ENCODE measurements around the gene ZAP70.
A peak's percentile ranks its signal among the peaks of the same experiment; 100 is the strongest.

ZAP70 gene

DNA sequence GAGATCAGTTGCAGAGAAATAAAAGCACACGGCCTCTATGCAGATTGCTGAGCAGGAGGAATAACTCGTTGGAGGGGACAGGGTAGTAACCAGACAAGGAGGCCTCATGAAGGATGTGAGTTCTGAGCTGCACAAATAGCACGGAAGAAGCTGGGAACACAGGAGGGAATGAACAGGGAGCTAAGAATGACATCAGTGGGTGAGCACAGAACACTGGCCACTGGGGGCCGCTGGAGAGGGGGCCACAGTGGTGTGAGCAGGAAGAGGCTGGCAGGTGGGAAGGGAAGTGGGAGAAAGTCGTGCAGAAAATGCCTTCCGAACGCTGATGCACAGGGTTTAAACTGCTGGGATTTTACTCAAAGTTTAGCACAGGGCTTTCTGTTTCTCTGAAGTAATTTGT lies 61.0 kb downstream of the ZAP70 start:
- Histone ChIP-seq H3K36me3 (peaks cover 59 to 96% (median 75%) of the 10 kb centered on the region in 11 experiments), H3K27me3 (no peaks in the 10 kb centered on the region)

DNA sequence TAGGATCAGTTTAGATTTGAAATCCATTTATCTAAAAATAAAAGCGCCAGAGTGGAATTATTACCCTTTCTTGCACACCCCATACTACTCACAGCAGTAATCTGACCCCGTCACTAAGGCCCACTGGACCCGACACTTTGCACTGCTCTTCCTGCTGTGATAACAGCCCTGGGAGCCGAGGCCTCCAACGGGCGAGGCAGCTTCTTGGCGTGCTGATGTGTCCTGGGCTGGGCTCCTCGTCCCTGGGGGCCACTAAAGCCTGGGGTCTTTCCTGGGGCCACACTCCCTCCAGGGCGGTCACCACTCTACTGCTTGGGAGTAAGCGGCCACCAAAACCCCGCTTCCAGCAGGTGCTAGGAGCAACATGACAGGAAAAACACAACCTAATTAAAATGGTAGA lies 61.7 kb downstream of the ZAP70 start:
- Histone ChIP-seq H3K4me2 (no peak overlapping the region), H3K4me1 (peaks cover 0 to 21% (median 0%) of the 10 kb centered on the region in 10 experiments; a peak in 4 of 20 replicates), H3K27me3 (no peaks in the 10 kb centered on the region), H3K4me3 (no peak overlapping the region), H4K20me1 (0 out of 22 replicates have a peak, but pooled peaks cover 0 to 2% (median 0%) of the 10 kb centered on the region in 11 experiments), H3K9ac (no peak overlapping the region), H3K9me3 (replicated peaks in 1 of 11) (0 out of 22 replicates have a peak, but pooled peaks cover 0 to 3% (median 0%) of the 10 kb centered on the region in 11 experiments), H3K27ac (no peak overlapping the region), H3K36me3 (peaks cover 63 to 96% (median 82%) of the 10 kb centered on the region in 11 experiments)
- no peak for TF ChIP-seq Cebpa-rat (IDR thresholded peaks at IDR 0.05)

More for the DNA sequence above, 61.0 kb downstream of the ZAP70 start:
- Histone ChIP-seq H3K4me2 (no peak overlapping the region), H3K27ac (no peak overlapping the region), H4K20me1 (0 out of 22 replicates have a peak, but pooled peaks cover 0 to 2% (median 0%) of the 10 kb centered on the region in 11 experiments), H3K9me3 (replicated peaks in 1 of 11) (0 out of 22 replicates have a peak, but pooled peaks cover 0 to 3% (median 0%) of the 10 kb centered on the region in 11 experiments), H3K4me3 (no peak overlapping the region), H3K9ac (no peak overlapping the region), H3K4me1 (peaks cover 0 to 24% (median 2%) of the 10 kb centered on the region in 10 experiments; a peak in 10 of 20 replicates)
- TF ChIP-seq Cebpa-rat (IDR thresholded peaks at IDR 0.05), result no peak

DNA sequence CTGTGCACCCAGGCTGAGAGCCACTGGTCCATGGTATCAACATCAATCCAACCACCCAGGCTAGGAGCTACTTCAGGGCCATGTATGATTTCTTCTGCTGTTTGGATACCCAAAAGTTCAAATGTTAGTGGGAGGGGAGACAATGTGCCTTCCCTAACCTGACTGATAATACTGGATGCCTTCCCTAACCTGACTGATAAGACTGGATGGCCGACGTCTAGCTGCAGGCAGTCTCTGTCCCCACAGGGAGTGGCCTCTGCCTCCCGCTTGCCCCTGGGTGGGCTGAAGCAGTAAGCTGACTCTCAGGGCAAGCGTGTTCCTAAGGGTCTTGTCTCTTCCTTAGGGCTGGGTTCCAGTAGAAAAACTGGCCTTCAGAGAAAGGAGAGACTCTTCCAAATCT lies 65.8 kb downstream of the ZAP70 start:
- no peak for TF ChIP-seq Cebpa-rat (IDR thresholded peaks at IDR 0.05)
- Histone ChIP-seq H3K4me3 (no peak overlapping the region), H3K9ac (no peak overlapping the region), H3K4me2 (0 out of 22 replicates have a peak overlapping the region, but pooled peaks of 1 of the 11 experiments have one; percentile 2), H3K27me3 (no peaks in the 10 kb centered on the region), H3K4me1 (peaks cover 0 to 13% (median 0%) of the 10 kb centered on the region in 10 experiments; a peak in 2 of 20 replicates), H3K27ac (no peak overlapping the region), H3K36me3 (peaks cover 49 to 82% (median 67%) of the 10 kb centered on the region in 11 experiments), H3K9me3 (replicated peaks in 1 of 11) (peaks cover 0 to 4% (median 0%) of the 10 kb centered on the region in 11 experiments; a peak in 2 of 22 replicates), H4K20me1 (peaks cover 0 to 5% (median 0%) of the 10 kb centered on the region in 11 experiments; a peak in 1 of 22 replicates)

DNA sequence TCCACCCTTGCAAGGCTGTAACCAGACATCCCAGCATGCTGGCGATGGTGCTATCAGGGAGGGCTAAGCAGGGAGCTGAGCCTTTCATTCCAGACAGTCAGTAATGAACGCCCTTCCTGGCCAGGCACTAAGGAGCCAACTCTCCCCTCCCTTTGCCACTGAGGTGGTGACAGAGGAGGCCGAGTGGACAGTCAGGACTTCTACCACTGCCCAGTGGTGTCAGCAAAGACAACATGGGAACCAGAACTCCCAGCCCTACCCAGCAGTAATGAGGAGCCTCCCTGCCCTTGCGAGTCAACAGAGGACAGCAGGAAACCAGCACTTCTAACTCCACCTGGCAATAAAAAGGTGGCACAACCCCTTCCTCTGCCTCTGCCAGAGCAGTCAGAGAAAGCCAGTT lies 68.6 kb downstream of the ZAP70 start:
- peaks cover 0 to 5% (median 0%) of the 10 kb centered on the region in 11 experiments; a peak in 1 of 22 replicates for H4K20me1 ChIP-seq
- H3K9me3 ChIP-seq (replicated peaks in 1 of 11), result peaks cover 0 to 4% (median 0%) of the 10 kb centered on the region in 11 experiments; a peak in 2 of 22 replicates
- no peaks in the 10 kb centered on the region for H3K27me3 ChIP-seq
- no peak for TF ChIP-seq Cebpa-rat (IDR thresholded peaks at IDR 0.05)
- peaks cover 0 to 8% (median 0%) of the 10 kb centered on the region in 10 experiments; a peak in 1 of 20 replicates for H3K4me1 ChIP-seq
- H3K36me3 ChIP-seq, result peaks cover 24 to 69% (median 52%) of the 10 kb centered on the region in 11 experiments
- no peak overlapping the region for H3K27ac ChIP-seq
- no peak overlapping the region for H3K9ac ChIP-seq
- H3K4me2 ChIP-seq, result no peak overlapping the region
- no peak overlapping the region for H3K4me3 ChIP-seq

DNA sequence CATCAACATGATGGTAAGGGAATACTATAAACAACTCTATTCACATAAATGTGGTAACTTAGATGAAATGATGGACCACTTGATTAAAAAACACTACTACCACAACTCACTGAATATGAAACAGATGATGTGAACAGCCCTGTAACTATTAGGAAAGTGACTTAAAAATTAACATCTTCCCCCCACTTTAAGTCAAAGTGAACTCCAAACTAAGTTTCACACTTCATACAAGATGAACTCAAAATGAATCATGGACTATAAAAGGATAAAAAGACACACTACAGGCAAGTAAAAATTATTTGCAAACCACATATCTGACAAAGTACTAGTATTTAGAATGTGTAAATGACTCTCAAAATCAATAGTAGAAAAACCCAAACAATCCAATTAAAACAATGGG lies 71.6 kb downstream of the ZAP70 start:
- no peaks in the 10 kb centered on the region for H3K27me3 ChIP-seq
- H3K9ac ChIP-seq, result no peak overlapping the region
- H3K27ac ChIP-seq, result no peak overlapping the region
- H3K36me3 ChIP-seq, result peaks cover 13 to 75% (median 55%) of the 10 kb centered on the region in 11 experiments
- H4K20me1 ChIP-seq, result peaks cover 0 to 5% (median 0%) of the 10 kb centered on the region in 11 experiments; a peak in 1 of 22 replicates
- H3K4me2 ChIP-seq, result no peak overlapping the region
- TF ChIP-seq Cebpa-rat (IDR thresholded peaks at IDR 0.05), result no peak
- H3K4me1 ChIP-seq, result peaks cover 0 to 21% (median 10%) of the 10 kb centered on the region in 10 experiments; a peak in 13 of 20 replicates
- no peak overlapping the region for H3K4me3 ChIP-seq
- H3K9me3 ChIP-seq (replicated peaks in 1 of 11), result peaks cover 0 to 4% (median 0%) of the 10 kb centered on the region in 11 experiments; a peak in 2 of 22 replicates

DNA sequence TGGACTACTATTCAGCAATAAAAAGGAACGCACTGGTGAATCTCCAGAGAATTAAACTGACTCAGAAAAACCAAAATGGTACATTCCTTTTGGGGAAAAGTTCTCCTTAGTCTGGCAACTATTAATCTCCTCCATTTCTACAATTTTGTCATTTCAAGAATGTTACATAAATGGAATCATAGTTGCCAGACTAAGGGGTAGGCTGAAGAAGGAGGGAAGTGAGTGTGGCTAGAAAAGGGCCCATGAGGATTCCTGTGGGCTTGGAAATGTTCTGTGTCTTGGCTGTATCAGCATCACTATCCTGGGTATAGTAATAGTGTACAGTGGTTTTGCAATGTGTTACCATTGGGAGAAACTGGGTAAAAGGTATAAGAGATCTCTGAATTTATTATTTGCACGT lies 72.4 kb downstream of the ZAP70 start:
- Histone ChIP-seq H4K20me1 (peaks cover 0 to 5% (median 0%) of the 10 kb centered on the region in 11 experiments; a peak in 1 of 22 replicates), H3K4me1 (peaks cover 0 to 24% (median 13%) of the 10 kb centered on the region in 10 experiments; a peak in 13 of 20 replicates), H3K27me3 (no peaks in the 10 kb centered on the region), H3K4me2 (no peak overlapping the region), H3K4me3 (no peak overlapping the region), H3K36me3 (peaks cover 15 to 75% (median 55%) of the 10 kb centered on the region in 11 experiments), H3K9ac (no peak overlapping the region), H3K27ac (no peak overlapping the region), H3K9me3 (replicated peaks in 1 of 11) (peaks cover 0 to 6% (median under 1%) of the 10 kb centered on the region in 11 experiments; a peak in 6 of 22 replicates)
- TF ChIP-seq Cebpa-rat (IDR thresholded peaks at IDR 0.05), result no peak

DNA sequence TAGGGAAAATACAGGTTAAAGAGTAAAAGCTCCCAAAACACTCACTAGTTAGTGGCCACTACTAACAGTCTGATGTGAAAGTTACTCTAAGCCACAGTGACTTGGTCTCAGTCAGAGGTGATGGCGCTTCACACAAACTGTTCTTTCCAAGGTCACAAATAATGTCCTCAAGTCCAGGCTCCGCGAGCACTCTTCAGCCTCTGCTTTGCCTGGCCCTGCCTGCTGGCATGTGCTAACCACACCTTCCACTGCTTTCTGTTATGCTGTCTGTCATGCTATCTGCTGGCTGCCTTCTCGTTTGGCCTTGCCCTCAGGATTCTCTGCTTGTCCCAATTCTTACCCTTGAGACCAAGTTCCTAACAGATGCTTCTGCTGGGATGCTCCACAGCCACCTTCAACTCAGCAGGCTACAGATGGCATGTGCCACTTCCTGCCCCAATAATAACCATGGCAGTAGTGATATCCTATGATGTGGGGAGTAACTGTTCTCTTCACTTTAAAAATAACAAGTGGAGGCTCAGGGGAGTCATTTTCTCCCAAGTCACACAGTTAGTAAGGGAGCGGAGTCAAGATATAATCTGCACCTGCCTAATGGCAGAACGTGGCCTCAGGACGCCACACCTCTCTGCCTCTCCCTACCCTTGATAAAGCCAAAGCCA lies 75.7 kb downstream of the ZAP70 start:
- Histone ChIP-seq H3K9me3 (replicated peaks in 1 of 11) (peaks cover 3 to 22% (median 17%) of the 10 kb centered on the region in 11 experiments; a peak in 15 of 22 replicates), H3K4me1 (peaks cover 0 to 24% (median 13%) of the 10 kb centered on the region in 10 experiments; a peak in 13 of 20 replicates), H4K20me1 (no peaks in the 10 kb centered on the region), H3K9ac (no peak overlapping the region), H3K4me2 (peak overlapping the region in 7 of 11 experiments; percentile 21 to 79 (median 66); a peak in 15 of 22 replicates), H3K36me3 (peaks cover 35 to 87% (median 66%) of the 10 kb centered on the region in 11 experiments), H3K27me3 (no peaks in the 10 kb centered on the region), H3K4me3 (no peak overlapping the region), H3K27ac (no peak overlapping the region)
- no peak for TF ChIP-seq Cebpa-rat (IDR thresholded peaks at IDR 0.05)

Data from BLaER1 treated with 17β-estradiol and CSF1 and Interleukin-3, amounts not matched to agents 10 nM and 100 nM (cell line).